Bronchial epithelial cell (primary cell): ENCODE results near the gene SPATA1. TPM values are rescaled to one million over a fixed set of nuclear protein-coding genes. Genes with fewer than 3 reads are reported as not detected.

Source experiments
- DNase-seq: peaks from one replicate; pipeline ENCODE4 v3.0.0-alpha.2; 2010; ENCODE audit warnings: low read depth
- FAIRE-seq: peaks from 2 replicates; lab custom pipeline; 2011; peaks lifted over from hg19 to GRCh38; lab: Jason Lieb, UNC
- H3K27me3 ChIP-seq: 2 replicates; pipeline ENCODE4 v1.5.1; 2011; ENCODE audit warnings: low read length; ENCODE audit not compliant: control insufficient read depth, insufficient read depth
- H3K36me3 ChIP-seq: 2 replicates; pipeline ENCODE4 v1.5.1; 2011; ENCODE audit warnings: low read length; ENCODE audit not compliant: control insufficient read depth, insufficient read depth
- H3K4me3 ChIP-seq: 2 replicates; pipeline ENCODE4 v1.5.1; 2011; ENCODE audit warnings: mild to moderate bottlenecking, low read depth, low read length, control low read depth
- CTCF ChIP-seq: IDR thresholded peaks from 2 replicates; pipeline ENCODE4 v1.5.1; 2011; ENCODE audit warnings: mild to moderate bottlenecking, moderate library complexity, low read length, control low read depth, inconsistent platforms; ENCODE audit not compliant: insufficient read depth, severe bottlenecking
- total RNA-seq: library from RNA; depleted of rRNA; stranded (reverse); fragments of >200 nt; gene quantifications from 2 replicates; pipeline ENCODE4 v1.2.1, GENCODE V29; 2014

Gene SPATA1
- 0.26 and 0.38 TPM in 2 replicates for total RNA-seq

GRCh38 chr1:84506002-84506728 lies at the start of gene SPATA1, which contains the start of gene GNG5:
TSS of gene SPATA1 (plus strand) at chr1:84506386. CDS start at chr1:84516360, 9,974 bp downstream.
TSS of gene GNG5 (minus strand) at chr1:84506581. CDS start at chr1:84506091, 490 bp downstream.
- no peak for TF ChIP-seq CTCF
- Histone ChIP-seq H3K4me3 (peak within 1 kb of the TSS; percentile 76), H3K36me3 (peaks cover 2% of the 10 kb centered on the region), H3K27me3 (no peaks in the 10 kb centered on the region)
- peak; percentile 88 for DNase-seq
- no peak for FAIRE-seq

GRCh38 chr1:84462118-84462517 lies 44.1 kb upstream of the SPATA1 start:
- Histone ChIP-seq H3K4me3 (no peak overlapping the region), H3K27me3 (no peaks in the 10 kb centered on the region), H3K36me3 (no peaks in the 10 kb centered on the region)
- TF ChIP-seq CTCF: no peak
- no peak for DNase-seq
- no peak for FAIRE-seq

- no peak for TF ChIP-seq CTCF
- DNase-seq (peak; percentile 52), FAIRE-seq (no peak)
- no peaks in the 10 kb centered on the region for H3K36me3 ChIP-seq
- no peak overlapping the region for H3K4me3 ChIP-seq
- no peaks in the 10 kb centered on the region for H3K27me3 ChIP-seq
Measured at GRCh38 chr1:84467298-84467697, 38.9 kb upstream of the SPATA1 start.

GRCh38 chr1:84476225-84476624 lies 30.0 kb upstream of the SPATA1 start:
- Histone ChIP-seq H3K4me3 (no peak overlapping the region), H3K36me3 (peaks cover under 1% of the 10 kb centered on the region), H3K27me3 (no peaks in the 10 kb centered on the region)
- FAIRE-seq (no peak), DNase-seq (no peak)
- TF ChIP-seq CTCF: no peak

GRCh38 chr1:84478876-84479868 lies 27.0 kb upstream of the SPATA1 start, which contains the start of gene RPF1:
TSS of gene RPF1 (plus strand) at chr1:84479266. CDS start at chr1:84479282, 16 bp downstream.
- Histone ChIP-seq H3K27me3 (no peaks in the 10 kb centered on the region), H3K36me3 (peaks cover 3% of the 10 kb centered on the region), H3K4me3 (peak within 1 kb of the TSS; percentile 65)
- no peak for TF ChIP-seq CTCF
- DNase-seq: peak; percentile 69
- FAIRE-seq: no peak
